ENCODE measurements around the gene SYNE3. TPM values are rescaled to one million over a fixed set of nuclear protein-coding genes. Genes with fewer than 3 reads are reported as not detected.

The SYNE3 gene
- total and polyA plus RNA-seq, 2 of the 8 experiments (the other 6 are each of a cell fraction or from before 2014, with no cell fraction given) = under 0.01 TPM; not detected in 1

GRCh38 chr14:95507701-95508103 lies 8.7 kb downstream of the SYNE3 start (continued):
- no peak for TF ChIP-seq CTCF (IDR thresholded peaks at IDR 0.05; ENCODE audit: control extremely low read depth in 1 of 3, insufficient read depth in 1 of 3, low read depth in 1 of 3, low read length in 3 of 3)
- no peak for TF ChIP-seq SIN3A (conservative IDR thresholded peaks at IDR 0.05 in 1 of 2, IDR thresholded peaks at IDR 0.05 in 1 of 2; ENCODE audit: low read depth in 1 of 2, low read length in 2 of 2)

All from H1 (cell line).